GM10248 (cell line): ENCODE results near the gene ABCB7.
"Not testable (repeated sequence)": the region's sequence is repeated elsewhere in the genome, so short reads cannot be mapped to it uniquely, and the experiment has no call there.

Source experiments
- CTCF ChIA-PET: fragments of 300-600 bp; sonication (Branson Sonifier 250); formaldehyde crosslinking; extraction: SDS; loops from one replicate; lab custom pipeline; 2021; ENCODE audit warnings: antibody characterized with exemption; lab: Yijun Ruan, JAX
- POLR2A ChIA-PET: fragments of 350-650 bp; sonication (Branson Sonifier 250); formaldehyde crosslinking; extraction: SDS; loops from one replicate; lab custom pipeline; 2020; ENCODE audit warnings: antibody characterized with exemption; lab: Yijun Ruan, JAX
- DNase-seq: peaks from one replicate; pipeline ENCODE4 v3.0.0; 2012; ENCODE audit errors: extremely low spot score
- TF ChIP-seq, protein P1 (sequence below): IDR thresholded peaks from 2 replicates; pipeline ENCODE4 v1.5.1; 2012; ENCODE audit warnings: mild to moderate bottlenecking, low read depth; ENCODE audit errors: extremely low read depth, missing control alignments, control extremely low read depth

ABCB7 gene

DNA sequence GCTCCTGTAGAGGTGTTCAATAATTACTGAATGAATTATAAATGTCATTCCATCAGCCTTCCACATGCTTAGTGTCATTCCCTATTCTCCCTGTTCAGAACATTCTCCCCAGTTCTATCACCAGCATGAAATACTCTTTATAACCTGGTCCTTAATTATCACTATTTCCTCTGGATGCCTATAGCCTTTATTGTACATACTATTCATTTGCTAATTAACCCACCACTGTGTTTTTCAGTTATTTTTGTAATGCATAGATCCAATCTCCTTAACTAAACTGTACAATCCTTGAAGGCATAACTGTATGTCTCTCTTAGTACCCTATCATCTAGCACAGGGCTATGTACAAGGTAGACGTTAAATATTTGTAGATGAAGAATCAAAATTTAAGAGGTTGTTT is 1.2 kb downstream of the ABCB7 start:
- ChIA-PET POLR2A (no interaction called here), CTCF (no interaction called here)
- no peak for DNase-seq
- TF ChIP-seq, protein P1, sequence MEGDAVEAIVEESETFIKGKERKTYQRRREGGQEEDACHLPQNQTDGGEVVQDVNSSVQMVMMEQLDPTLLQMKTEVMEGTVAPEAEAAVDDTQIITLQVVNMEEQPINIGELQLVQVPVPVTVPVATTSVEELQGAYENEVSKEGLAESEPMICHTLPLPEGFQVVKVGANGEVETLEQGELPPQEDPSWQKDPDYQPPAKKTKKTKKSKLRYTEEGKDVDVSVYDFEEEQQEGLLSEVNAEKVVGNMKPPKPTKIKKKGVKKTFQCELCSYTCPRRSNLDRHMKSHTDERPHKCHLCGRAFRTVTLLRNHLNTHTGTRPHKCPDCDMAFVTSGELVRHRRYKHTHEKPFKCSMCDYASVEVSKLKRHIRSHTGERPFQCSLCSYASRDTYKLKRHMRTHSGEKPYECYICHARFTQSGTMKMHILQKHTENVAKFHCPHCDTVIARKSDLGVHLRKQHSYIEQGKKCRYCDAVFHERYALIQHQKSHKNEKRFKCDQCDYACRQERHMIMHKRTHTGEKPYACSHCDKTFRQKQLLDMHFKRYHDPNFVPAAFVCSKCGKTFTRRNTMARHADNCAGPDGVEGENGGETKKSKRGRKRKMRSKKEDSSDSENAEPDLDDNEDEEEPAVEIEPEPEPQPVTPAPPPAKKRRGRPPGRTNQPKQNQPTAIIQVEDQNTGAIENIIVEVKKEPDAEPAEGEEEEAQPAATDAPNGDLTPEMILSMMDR = no peak

DNA sequence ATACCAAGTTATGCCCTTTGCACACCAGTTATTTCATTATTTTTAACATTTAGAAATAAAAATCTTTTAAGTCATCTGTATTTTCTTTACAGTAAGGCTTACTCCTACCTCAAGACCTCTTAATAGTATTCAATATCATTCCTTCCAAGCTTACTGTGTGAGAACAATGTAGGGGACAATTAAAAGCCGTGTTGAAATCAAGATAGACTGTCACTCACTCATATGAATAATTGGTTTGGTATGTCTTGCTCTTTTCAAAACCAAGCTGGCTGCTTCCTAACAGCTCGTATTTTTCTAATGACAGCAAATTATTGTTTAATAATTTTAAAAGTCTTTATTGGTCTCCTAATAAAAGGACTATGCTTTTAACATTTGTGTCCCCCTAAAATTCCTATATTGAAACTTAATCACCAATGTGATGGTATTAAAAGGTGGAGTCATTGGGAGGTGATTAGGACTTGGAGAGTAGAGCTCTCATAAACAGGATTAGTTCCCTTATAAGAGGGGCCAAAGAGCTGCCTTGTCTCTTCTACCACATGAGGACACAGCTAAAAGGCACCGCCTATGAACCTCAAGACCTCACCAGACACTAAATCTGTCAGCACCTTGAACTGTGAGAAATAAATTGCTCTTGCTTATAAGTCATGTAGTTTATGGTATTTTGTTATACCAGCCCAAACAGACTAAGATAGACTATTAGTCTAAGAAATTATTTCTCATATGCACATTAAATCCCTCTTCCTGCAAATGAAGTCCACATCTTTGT is 4.1 kb downstream of the ABCB7 start:
- ChIA-PET POLR2A (no interaction called here), CTCF (no interaction called here)
- no peak for DNase-seq
- TF ChIP-seq, protein P1 = no peak

DNA sequence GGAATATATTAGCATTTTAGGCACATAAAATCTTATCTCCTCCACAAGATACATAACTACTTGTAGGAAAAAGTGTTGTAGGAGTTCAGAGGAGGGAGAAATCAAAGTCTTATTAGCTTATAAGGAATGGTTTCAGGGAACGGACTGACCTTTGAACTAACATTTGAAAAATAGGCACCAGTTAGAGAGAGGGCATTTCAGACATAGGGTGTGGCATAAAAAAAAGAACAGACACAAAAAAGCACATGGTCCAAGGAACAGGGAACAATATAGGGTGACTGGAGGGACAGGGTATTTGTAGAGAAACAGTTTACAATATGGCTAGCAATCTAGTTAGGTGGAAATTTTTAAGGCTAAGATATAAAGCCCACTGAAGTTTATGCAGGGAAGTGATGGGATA is 6.4 kb downstream of the ABCB7 start:
- ChIA-PET CTCF (no interaction called here), POLR2A (no interaction called here)
- TF ChIP-seq, protein P1 = no peak
- DNase-seq = no peak

DNA sequence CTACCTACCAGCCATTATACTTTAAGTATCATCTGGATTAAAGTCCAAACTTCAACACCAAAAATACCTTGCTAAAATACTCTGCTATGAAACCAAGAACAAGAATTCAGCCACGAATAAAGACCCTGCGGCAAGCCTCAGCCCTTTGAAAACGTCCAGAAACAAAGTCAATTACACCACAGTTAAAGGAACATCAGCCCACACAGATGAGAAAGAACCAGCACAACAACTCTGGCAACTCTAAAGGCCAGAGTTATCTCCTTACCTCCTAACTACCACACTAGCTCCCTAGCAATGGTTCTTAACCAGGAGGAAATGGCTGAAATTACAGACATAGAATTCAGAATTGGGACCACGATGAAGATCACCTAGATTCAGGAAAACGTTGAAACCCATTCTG is 23.4 kb downstream of the ABCB7 start:
- DNase-seq = no peak
- ChIA-PET CTCF (no interaction called here), POLR2A (no interaction called here)
- TF ChIP-seq, protein P1 = no peak

DNA sequence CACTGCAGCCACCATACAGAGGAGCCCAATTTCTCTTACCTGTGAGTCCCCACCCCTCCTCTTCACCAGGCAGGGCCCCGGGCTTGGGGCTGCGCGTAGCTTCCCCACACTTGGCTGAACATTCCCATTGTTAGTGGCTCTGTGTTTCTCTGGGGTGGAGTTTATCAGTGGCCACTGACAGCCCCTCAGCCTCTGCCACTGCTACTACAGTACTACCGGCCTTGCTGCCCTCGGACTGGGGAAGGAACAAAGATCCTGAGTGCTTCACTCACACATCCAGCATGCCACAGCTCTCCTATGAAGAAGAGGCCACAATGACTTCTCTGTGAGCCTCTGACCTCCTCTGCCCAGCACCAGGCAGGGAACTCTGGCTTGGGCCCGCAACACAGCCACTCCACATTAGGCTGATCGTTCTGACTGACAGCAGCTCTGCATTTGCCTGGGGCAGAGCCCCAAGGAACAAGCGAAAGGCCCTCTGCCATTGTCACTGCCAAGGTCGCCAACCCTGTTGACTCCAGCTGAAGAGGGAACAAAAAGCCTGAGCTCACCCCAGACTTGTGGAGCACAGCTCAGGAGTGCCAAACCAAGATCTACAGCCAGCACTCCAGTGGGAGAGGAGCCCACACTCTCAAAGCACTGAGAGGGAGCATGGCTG is 24.0 kb downstream of the ABCB7 start:
- ChIA-PET POLR2A (no interaction called here), CTCF (no interaction called here)
- TF ChIP-seq, protein P1 = no peak

DNA sequence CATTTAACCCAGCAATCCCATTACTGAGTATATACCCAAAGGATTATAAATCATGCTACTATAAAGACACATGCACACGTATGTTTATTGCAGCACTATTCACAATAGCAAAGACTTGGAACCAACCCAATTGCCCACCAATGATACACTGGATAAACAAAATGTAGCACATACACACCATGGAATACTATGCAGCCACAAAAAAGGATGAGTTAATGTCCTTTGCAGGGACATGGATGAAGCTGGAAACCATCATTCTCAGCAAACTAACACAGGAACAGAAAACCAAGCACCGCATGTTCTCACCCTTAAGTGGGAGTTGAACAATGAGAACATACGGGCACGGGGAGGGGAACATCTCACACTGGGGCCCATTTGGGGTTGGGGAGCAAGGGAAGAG is 27.0 kb downstream of the ABCB7 start:
- POLR2A ChIA-PET, CTCF ChIA-PET, DNase-seq: not testable (repeated sequence)

More for the DNA sequence above, 24.0 kb downstream of the ABCB7 start:
- no peak for DNase-seq

DNA sequence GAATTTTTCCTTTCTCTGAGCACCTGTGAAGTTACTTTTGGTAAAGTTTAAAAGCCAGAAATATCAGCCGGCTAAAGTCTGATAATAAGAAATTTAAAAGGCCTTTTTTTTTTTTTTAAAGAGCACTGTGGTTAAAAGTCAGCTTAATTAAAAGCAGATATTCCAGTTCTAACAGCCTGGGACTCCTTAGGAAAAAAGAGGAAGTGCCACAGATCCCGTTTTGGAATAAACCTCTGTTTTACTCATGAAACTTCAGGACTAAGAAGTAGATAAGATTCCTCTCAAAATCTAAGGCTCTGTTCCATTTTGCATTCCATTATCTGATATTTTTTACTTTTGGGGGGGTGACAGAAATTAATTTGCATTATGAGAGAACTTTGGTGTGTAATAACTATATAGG is 37.8 kb downstream of the ABCB7 start:
- no peak for DNase-seq
- TF ChIP-seq, protein P1 = no peak
- POLR2A ChIA-PET = no interaction called here
- CTCF ChIA-PET = no interaction called here
